ENCODE results near the gene CORT. TPM values are rescaled to one million over a fixed set of nuclear protein-coding genes. Genes with fewer than 3 reads are reported as not detected.
"Not testable (repeated sequence)": the region's sequence is repeated elsewhere in the genome, so short reads cannot be mapped to it uniquely, and the experiment has no call there.

The CORT gene
- total RNA-seq, 4 donors from 2014 or later = 0.29 to 1.2 (median 0.33) TPM; not detected in 1

DNA sequence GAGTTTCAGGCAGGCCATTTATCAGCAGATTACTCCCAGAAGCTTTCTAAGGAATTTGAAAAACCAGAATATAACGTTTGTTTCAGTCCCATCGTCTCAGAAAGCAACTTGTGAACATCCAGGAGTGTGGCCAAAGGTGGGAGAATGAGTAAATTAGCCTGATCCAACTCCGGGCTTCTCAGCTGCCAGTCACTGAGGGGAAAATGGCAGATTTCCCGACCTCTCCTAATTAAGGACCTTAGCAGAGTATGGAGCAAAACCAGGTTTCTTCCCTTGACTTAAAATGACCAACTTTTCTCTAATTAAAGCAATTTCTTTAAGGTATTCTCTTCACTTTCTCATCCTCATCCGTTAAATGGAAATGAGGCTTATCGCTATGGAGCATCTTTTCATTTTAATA, 1.0 kb downstream of the CORT start:
- peaks cover 0 to 2% (median 0%) of the 10 kb centered on the region in 4 donors for H3K36me3 ChIP-seq
- no peak for TF ChIP-seq POLR2AphosphoS5 (IDR thresholded peaks at IDR 0.05)
- no peak for TF ChIP-seq POLR2A (IDR thresholded peaks at IDR 0.05; ENCODE audit: low read depth)
- TF ChIP-seq, protein P1, sequence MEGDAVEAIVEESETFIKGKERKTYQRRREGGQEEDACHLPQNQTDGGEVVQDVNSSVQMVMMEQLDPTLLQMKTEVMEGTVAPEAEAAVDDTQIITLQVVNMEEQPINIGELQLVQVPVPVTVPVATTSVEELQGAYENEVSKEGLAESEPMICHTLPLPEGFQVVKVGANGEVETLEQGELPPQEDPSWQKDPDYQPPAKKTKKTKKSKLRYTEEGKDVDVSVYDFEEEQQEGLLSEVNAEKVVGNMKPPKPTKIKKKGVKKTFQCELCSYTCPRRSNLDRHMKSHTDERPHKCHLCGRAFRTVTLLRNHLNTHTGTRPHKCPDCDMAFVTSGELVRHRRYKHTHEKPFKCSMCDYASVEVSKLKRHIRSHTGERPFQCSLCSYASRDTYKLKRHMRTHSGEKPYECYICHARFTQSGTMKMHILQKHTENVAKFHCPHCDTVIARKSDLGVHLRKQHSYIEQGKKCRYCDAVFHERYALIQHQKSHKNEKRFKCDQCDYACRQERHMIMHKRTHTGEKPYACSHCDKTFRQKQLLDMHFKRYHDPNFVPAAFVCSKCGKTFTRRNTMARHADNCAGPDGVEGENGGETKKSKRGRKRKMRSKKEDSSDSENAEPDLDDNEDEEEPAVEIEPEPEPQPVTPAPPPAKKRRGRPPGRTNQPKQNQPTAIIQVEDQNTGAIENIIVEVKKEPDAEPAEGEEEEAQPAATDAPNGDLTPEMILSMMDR (IDR thresholded peaks at IDR 0.05) = no peak
- TF ChIP-seq EP300 (IDR thresholded peaks at IDR 0.05) = no peak
- peaks cover 0 to 19% (median 18%) of the 10 kb centered on the region in 4 donors for H3K4me1 ChIP-seq
- intact Hi-C loops (cut with DNase I) = no loop called here
- H3K27me3 ChIP-seq = no peaks in the 10 kb centered on the region
- H3K9me3 ChIP-seq = no peaks in the 10 kb centered on the region
- WGBS = 23% methylated on average over 6 of the region's 6 CpGs
- no peak overlapping the region for H3K4me3 ChIP-seq
- H3K27ac ChIP-seq (replicated peaks in 1 of 4) = no peak overlapping the region
- no peak for DNase-seq (ENCODE audit: extremely low spot score)

DNA sequence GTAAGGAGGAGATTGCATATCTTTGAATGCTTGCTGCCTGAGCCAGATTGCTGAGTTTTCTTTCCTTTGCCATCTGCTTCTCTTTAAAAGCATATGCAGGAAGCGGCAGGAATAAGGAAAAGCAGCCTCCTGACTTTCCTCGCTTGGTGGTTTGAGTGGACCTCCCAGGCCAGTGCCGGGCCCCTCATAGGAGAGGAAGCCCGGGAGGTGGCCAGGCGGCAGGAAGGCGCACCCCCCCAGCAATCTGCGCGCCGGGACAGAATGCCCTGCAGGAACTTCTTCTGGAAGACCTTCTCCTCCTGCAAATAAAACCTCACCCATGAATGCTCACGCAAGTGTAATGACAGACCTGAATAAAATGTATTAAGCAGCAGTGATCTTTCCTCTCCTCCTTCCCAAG, 1.5 kb downstream of the CORT start:
- peak overlapping the region in 2 of 4 donors; percentile 8 to 14 for H3K4me3 ChIP-seq
- intact Hi-C loops (cut with DNase I) = no loop called here

GRCh38 chr1:10456048-10456447, 6.2 kb downstream of the CORT start:
- Histone ChIP-seq H3K27ac (replicated peaks in 1 of 4) (no peak overlapping the region), H3K36me3 (peaks cover 2 to 31% (median 8%) of the 10 kb centered on the region in 4 donors), H3K9me3 (no peaks in the 10 kb centered on the region), H3K27me3 (no peaks in the 10 kb centered on the region), H3K4me1 (peaks cover 0 to 12% (median 7%) of the 10 kb centered on the region in 4 donors), H3K4me3 (no peak overlapping the region)
- DNase-seq (ENCODE audit: extremely low spot score) = no peak
- intact Hi-C loops (cut with DNase I) = no loop called here
- TF ChIP-seq POLR2A (IDR thresholded peaks at IDR 0.05; ENCODE audit: low read depth) (no peak), POLR2AphosphoS5 (IDR thresholded peaks at IDR 0.05) (no peak), EP300 (IDR thresholded peaks at IDR 0.05) (no peak)
- TF ChIP-seq, protein P1 (IDR thresholded peaks at IDR 0.05) = no peak
- 87% methylated on average over 5 of the region's 5 CpGs for WGBS

More for the DNA sequence above, 1.5 kb downstream of the CORT start:
- Histone ChIP-seq H3K27me3 (no peaks in the 10 kb centered on the region), H3K9me3 (no peaks in the 10 kb centered on the region), H3K27ac (replicated peaks in 1 of 4) (no peak overlapping the region), H3K4me1 (peaks cover 0 to 19% (median 18%) of the 10 kb centered on the region in 4 donors), H3K36me3 (no peaks in the 10 kb centered on the region)
- 6% methylated on average over 10 of the region's 10 CpGs for WGBS
- TF ChIP-seq POLR2A (IDR thresholded peaks at IDR 0.05; ENCODE audit: low read depth) (no peak), EP300 (IDR thresholded peaks at IDR 0.05) (no peak), POLR2AphosphoS5 (IDR thresholded peaks at IDR 0.05) (no peak)
- TF ChIP-seq, protein P1 (IDR thresholded peaks at IDR 0.05) = no peak
- DNase-seq (ENCODE audit: extremely low spot score) = no peak

GRCh38 chr1:10456661-10457060, 6.8 kb downstream of the CORT start:
- TF ChIP-seq EP300 (IDR thresholded peaks at IDR 0.05) = no peak
- TF ChIP-seq POLR2A (IDR thresholded peaks at IDR 0.05; ENCODE audit: low read depth) = no peak
- no peak for TF ChIP-seq POLR2AphosphoS5 (IDR thresholded peaks at IDR 0.05)
- TF ChIP-seq, protein P1 (IDR thresholded peaks at IDR 0.05) = no peak
- H3K9me3 ChIP-seq = no peaks in the 10 kb centered on the region
- H3K27ac ChIP-seq (replicated peaks in 1 of 4) = no peak overlapping the region
- H3K4me3 ChIP-seq = no peak overlapping the region
- H3K27me3 ChIP-seq = no peaks in the 10 kb centered on the region
- no peak for DNase-seq (ENCODE audit: extremely low spot score)
- peaks cover 0 to 6% (median under 1%) of the 10 kb centered on the region in 4 donors for H3K4me1 ChIP-seq
- H3K36me3 ChIP-seq = peaks cover 8 to 37% (median 15%) of the 10 kb centered on the region in 4 donors
- 77% methylated on average over 7 of the region's 7 CpGs for WGBS
- intact Hi-C loops (cut with DNase I) = no loop called here

DNA sequence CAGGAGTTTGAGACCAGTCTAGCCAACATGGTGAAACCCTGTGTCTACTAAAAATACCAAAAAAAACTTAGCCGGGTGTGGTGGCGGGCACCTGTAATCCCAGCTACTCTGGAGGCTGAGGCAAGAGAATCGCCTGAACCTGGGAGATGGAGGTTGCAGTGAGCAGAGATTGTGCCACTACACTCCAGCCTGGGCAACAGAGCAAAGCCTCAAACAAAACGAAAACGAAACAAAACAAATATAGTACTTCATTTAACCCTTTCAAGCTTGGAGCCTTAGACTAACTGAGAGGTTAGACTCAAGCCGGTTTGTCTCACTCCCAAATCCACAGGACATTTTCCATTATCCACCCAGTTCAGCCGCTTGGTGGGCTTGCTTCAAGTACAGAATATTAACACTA, 7.6 kb downstream of the CORT start:
- H3K4me1 ChIP-seq; H3K27ac ChIP-seq (replicated peaks in 1 of 4); DNase-seq (ENCODE audit: extremely low spot score); H3K27me3 ChIP-seq; H3K9me3 ChIP-seq; H3K4me3 ChIP-seq; intact Hi-C loops (cut with DNase I): not testable (repeated sequence)
- 71% methylated on average over 7 of the region's 7 CpGs for WGBS
- H3K36me3 ChIP-seq = peaks cover 16 to 45% (median 23%) of the 10 kb centered on the region in 4 donors
